SK-N-SH treated with all-trans-retinoic acid at 6 μM for 48 hours (cell line): ENCODE results near the gene PDLIM4.

ENCODE experiments used
- ATAC-seq: fragments of 200-7000 bp; cut with Tn5 transposase; 3 replicates; pipeline ENCODE4 v1.9.1; 2020; ENCODE audit warnings: mild to moderate bottlenecking, moderate library complexity
- ARNTL ChIP-seq: fragments of 450-650 bp; formaldehyde crosslinking; IDR thresholded peaks from 2 replicates; pipeline ENCODE4 v1.5.0; 2020; ENCODE audit warnings: low read depth, mild to moderate bottlenecking, moderate library complexity, borderline replicate concordance
- BACH2 ChIP-seq: fragments of 250-450 bp; sonication (Bioruptor Pico); IDR thresholded peaks from 2 replicates; pipeline ENCODE4 v1.9.0; 2021; ENCODE audit warnings: mild to moderate bottlenecking, borderline replicate concordance
- CREB5 ChIP-seq: fragments of 250-450 bp; sonication (Bioruptor Pico); IDR thresholded peaks from 2 replicates; pipeline ENCODE4 v1.5.1; 2020; ENCODE audit warnings: low read depth, mild to moderate bottlenecking, moderate library complexity
- CSDC2 ChIP-seq: fragments of 250-450 bp; sonication (Bioruptor Pico); IDR thresholded peaks from 2 replicates; pipeline ENCODE4 v1.5.0; 2020; ENCODE audit warnings: mild to moderate bottlenecking, moderate library complexity
- ESRRG ChIP-seq: fragments of 250-450 bp; sonication (Bioruptor Pico); IDR thresholded peaks from 2 replicates; pipeline ENCODE4 v1.6.1; 2021; ENCODE audit warnings: mild to moderate bottlenecking
- GLIS3 ChIP-seq: fragments of 250-450 bp; sonication (Bioruptor Pico); IDR thresholded peaks from 2 replicates; pipeline ENCODE4 v1.5.0; 2020; ENCODE audit warnings: mild to moderate bottlenecking, moderate library complexity
- ISL1 ChIP-seq: fragments of 250-450 bp; sonication (Bioruptor Pico); IDR thresholded peaks from 2 replicates; pipeline ENCODE4 v2.1.2; 2022; ENCODE audit warnings: mild to moderate bottlenecking, moderate library complexity
- OSR1 ChIP-seq: fragments of 250-450 bp; sonication (Bioruptor Pico); IDR thresholded peaks from 2 replicates; pipeline ENCODE4 v1.8.0; 2022; ENCODE audit warnings: moderate library complexity, mild to moderate bottlenecking, inconsistent platforms
- PATZ1 ChIP-seq: fragments of 250-450 bp; sonication (Bioruptor Pico); IDR thresholded peaks from 2 replicates; pipeline ENCODE4 v1.8.0; 2020; ENCODE audit warnings: mild to moderate bottlenecking, moderate library complexity, borderline replicate concordance
- POU6F1 ChIP-seq: fragments of 250-450 bp; sonication (Bioruptor Pico); IDR thresholded peaks from 2 replicates; pipeline ENCODE4 v1.8.0; 2021; ENCODE audit warnings: low read depth, mild to moderate bottlenecking, moderate library complexity, borderline replicate concordance
- PPARA ChIP-seq: fragments of 250-450 bp; sonication (Bioruptor Pico); IDR thresholded peaks from 2 replicates; pipeline ENCODE4 v1.5.0; 2020; ENCODE audit warnings: mild to moderate bottlenecking, borderline replicate concordance
- RARB ChIP-seq: fragments of 250-450 bp; sonication (Bioruptor Pico); IDR thresholded peaks from 2 replicates; pipeline ENCODE4 v1.8.0; 2021; ENCODE audit warnings: mild to moderate bottlenecking, moderate library complexity
- SNAI2 ChIP-seq: fragments of 250-450 bp; sonication (Bioruptor Pico); IDR thresholded peaks from 2 replicates; pipeline ENCODE4 v1.5.0; 2020; ENCODE audit warnings: mild to moderate bottlenecking, moderate library complexity
- TCF4 ChIP-seq: fragments of 250-450 bp; sonication (Bioruptor Pico); IDR thresholded peaks from 2 replicates; pipeline ENCODE4 v1.8.0; 2021; ENCODE audit warnings: mild to moderate bottlenecking, moderate library complexity, borderline replicate concordance
- TOX ChIP-seq: fragments of 250-450 bp; sonication (Bioruptor Pico); IDR thresholded peaks from 2 replicates; pipeline ENCODE4 v1.8.0; 2021; ENCODE audit warnings: mild to moderate bottlenecking, moderate library complexity, borderline replicate concordance
- TSHZ2 ChIP-seq: fragments of 250-450 bp; sonication (Bioruptor Pico); IDR thresholded peaks from 2 replicates; pipeline ENCODE4 v1.5.0; 2020; ENCODE audit warnings: mild to moderate bottlenecking, moderate library complexity
- ZC3H10 ChIP-seq: fragments of 250-450 bp; sonication (Bioruptor Pico); IDR thresholded peaks from 2 replicates; pipeline ENCODE4 v1.5.1; 2021; ENCODE audit warnings: mild to moderate bottlenecking, moderate library complexity
- ZFP3 ChIP-seq: fragments of 250-450 bp; sonication (Bioruptor Pico); IDR thresholded peaks from 2 replicates; pipeline ENCODE4 v1.5.0; 2020; ENCODE audit warnings: mild to moderate bottlenecking, moderate library complexity
- ZFP30 ChIP-seq: fragments of 450-650 bp; formaldehyde crosslinking; IDR thresholded peaks from 2 replicates; pipeline ENCODE4 v1.5.0; 2022; ENCODE audit warnings: mild to moderate bottlenecking, moderate library complexity
- ZNF565 ChIP-seq: fragments of 450-650 bp; formaldehyde crosslinking; conservative IDR thresholded peaks from 2 replicates; pipeline ENCODE4 v1.5.0; 2020; ENCODE audit warnings: low read depth, mild to moderate bottlenecking, moderate library complexity
- ZNF70 ChIP-seq: fragments of 450-650 bp; formaldehyde crosslinking; IDR thresholded peaks from 2 replicates; pipeline ENCODE4 v1.5.0; 2020; ENCODE audit warnings: mild to moderate bottlenecking, moderate library complexity
- ZNF8 ChIP-seq: fragments of 450-650 bp; formaldehyde crosslinking; IDR thresholded peaks from 2 replicates; pipeline ENCODE4 v1.5.0; 2020; ENCODE audit warnings: mild to moderate bottlenecking, moderate library complexity

Gene PDLIM4

GRCh38 chr5:132233081-132233480 is 24.4 kb upstream of the PDLIM4 start:
- ATAC-seq = no peak
- TF ChIP-seq GLIS3 (CRISPR knock-in tag) (no peak), TSHZ2 (CRISPR knock-in tag) (no peak), ZC3H10 (CRISPR knock-in tag) (no peak), ISL1 (CRISPR knock-in tag) (no peak), ZNF70 (no peak), RARB (no peak), BACH2 (no peak), PATZ1 (CRISPR knock-in tag) (no peak), POU6F1 (CRISPR knock-in tag) (no peak), ZNF565 (CRISPR knock-in tag) (no peak), SNAI2 (CRISPR knock-in tag) (no peak), ESRRG (no peak), CSDC2 (CRISPR knock-in tag) (no peak), TOX (no peak), TCF4 (CRISPR knock-in tag) (no peak), PPARA (CRISPR knock-in tag) (no peak), ZFP30 (CRISPR knock-in tag) (no peak), ZNF8 (no peak), OSR1 (CRISPR knock-in tag) (no peak), CREB5 (CRISPR knock-in tag) (no peak)

GRCh38 chr5:132233811-132234683 is 23.4 kb upstream of the PDLIM4 start:
- no peak for TF ChIP-seq ZC3H10 (CRISPR knock-in tag)
- no peak for TF ChIP-seq ZNF565 (CRISPR knock-in tag)
- TF ChIP-seq PPARA (CRISPR knock-in tag) = no peak
- no peak for TF ChIP-seq ZNF8
- TF ChIP-seq TOX = no peak
- TF ChIP-seq OSR1 (CRISPR knock-in tag) = no peak
- no peak for TF ChIP-seq ZFP30 (CRISPR knock-in tag)
- TF ChIP-seq ISL1 (CRISPR knock-in tag) = no peak
- no peak for TF ChIP-seq ZNF70
- TF ChIP-seq TCF4 (CRISPR knock-in tag) = no peak
- no peak for TF ChIP-seq TSHZ2 (CRISPR knock-in tag)
- TF ChIP-seq BACH2 = no peak
- TF ChIP-seq ZFP3 = no peak
- TF ChIP-seq RARB = no peak
- no peak for TF ChIP-seq SNAI2 (CRISPR knock-in tag)
- no peak for TF ChIP-seq GLIS3 (CRISPR knock-in tag)
- no peak for TF ChIP-seq ARNTL
- no peak for TF ChIP-seq CSDC2 (CRISPR knock-in tag)
- TF ChIP-seq CREB5 (CRISPR knock-in tag) = no peak
- no peak for TF ChIP-seq PATZ1 (CRISPR knock-in tag)
- no peak for ATAC-seq
